Stimulated activated CD4-positive, alpha-beta T cell treated with anti-CD3 and anti-CD28 coated beads, Interleukin-1b, Interleukin-23, amount 100 ng/mL, for 24 hours (primary cell): ENCODE measurements around the gene SYNGR4.

Experiments
- DNase-seq, 4 experiments: peaks; one replicate each; pipeline ENCODE4 v3.0.0-alpha.2; 2020; ENCODE audit warnings: low read depth in 4 of 4, low spot score in 1 of 4

The SYNGR4 gene

DNA sequence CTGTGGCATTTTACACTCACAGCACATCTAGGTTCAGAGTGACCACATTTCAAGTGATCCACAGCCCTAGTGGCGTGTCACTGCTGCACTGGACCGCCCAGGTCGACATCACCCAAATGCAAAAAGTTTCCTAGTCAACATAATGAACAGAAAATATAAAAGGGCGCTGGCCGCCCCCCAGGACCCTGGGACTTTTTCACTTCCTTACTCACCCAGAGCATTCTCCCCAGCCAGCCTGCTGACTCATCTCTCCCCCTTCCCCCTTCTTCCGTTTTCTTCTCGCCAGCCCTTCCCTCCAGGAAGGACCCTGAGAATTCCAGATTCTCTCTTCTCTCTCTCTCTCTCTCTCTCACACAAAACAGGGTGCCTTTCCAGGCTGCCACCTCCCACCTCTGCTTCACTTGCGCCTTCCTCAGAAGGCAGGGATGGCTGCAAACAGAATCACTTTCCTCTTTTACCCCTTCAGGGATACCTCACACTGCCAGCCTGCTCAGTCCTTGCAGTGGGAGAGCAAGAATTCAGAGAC, 60.6 kb downstream of the SYNGR4 start:
- no peak for DNase-seq
